Brain microvascular endothelial cell (primary cell): ENCODE measurements around the gene MARCHF3.
A peak's percentile ranks its signal among the peaks of the same experiment; 100 is the strongest.

ENCODE experiments used
- DNase-seq: peaks from one replicate; pipeline ENCODE4 v3.0.0-alpha.2; 2020
- H3K27ac ChIP-seq: fragments of 250-450 bp; sonication (Bioruptor Pico); 2 replicates; pipeline ENCODE4 v1.5.1; 2020; ENCODE audit warnings: mild to moderate bottlenecking, moderate library complexity
- H3K27me3 ChIP-seq: fragments of 250-450 bp; sonication (Bioruptor Pico); replicated peaks from 2 replicates; pipeline ENCODE4 v1.5.1; 2020; ENCODE audit warnings: mild to moderate bottlenecking
- H3K36me3 ChIP-seq: fragments of 250-450 bp; sonication (Bioruptor Pico); replicated peaks from 2 replicates; pipeline ENCODE4 v1.5.1; 2020; ENCODE audit warnings: mild to moderate bottlenecking
- H3K4me3 ChIP-seq: 2 replicates; pipeline ENCODE4 v1.5.1; 2011; ENCODE audit warnings: low read depth, mild to moderate bottlenecking, control low read depth, low read length, moderate library complexity
- CTCF ChIP-seq: IDR thresholded peaks from 2 replicates; pipeline ENCODE4 v1.5.1; 2011; ENCODE audit warnings: low read depth, mild to moderate bottlenecking, moderate library complexity, low read length, control low read depth, inconsistent platforms; ENCODE audit errors: missing control alignments
- in situ Hi-C: cut with HindIII; loops from 2 replicates; pipeline ENCODE4 v1.10.0; 2017; ENCODE audit warnings: low sequenced_read_pairs, low pct_ligation_motif_present

The MARCHF3 gene

DNA sequence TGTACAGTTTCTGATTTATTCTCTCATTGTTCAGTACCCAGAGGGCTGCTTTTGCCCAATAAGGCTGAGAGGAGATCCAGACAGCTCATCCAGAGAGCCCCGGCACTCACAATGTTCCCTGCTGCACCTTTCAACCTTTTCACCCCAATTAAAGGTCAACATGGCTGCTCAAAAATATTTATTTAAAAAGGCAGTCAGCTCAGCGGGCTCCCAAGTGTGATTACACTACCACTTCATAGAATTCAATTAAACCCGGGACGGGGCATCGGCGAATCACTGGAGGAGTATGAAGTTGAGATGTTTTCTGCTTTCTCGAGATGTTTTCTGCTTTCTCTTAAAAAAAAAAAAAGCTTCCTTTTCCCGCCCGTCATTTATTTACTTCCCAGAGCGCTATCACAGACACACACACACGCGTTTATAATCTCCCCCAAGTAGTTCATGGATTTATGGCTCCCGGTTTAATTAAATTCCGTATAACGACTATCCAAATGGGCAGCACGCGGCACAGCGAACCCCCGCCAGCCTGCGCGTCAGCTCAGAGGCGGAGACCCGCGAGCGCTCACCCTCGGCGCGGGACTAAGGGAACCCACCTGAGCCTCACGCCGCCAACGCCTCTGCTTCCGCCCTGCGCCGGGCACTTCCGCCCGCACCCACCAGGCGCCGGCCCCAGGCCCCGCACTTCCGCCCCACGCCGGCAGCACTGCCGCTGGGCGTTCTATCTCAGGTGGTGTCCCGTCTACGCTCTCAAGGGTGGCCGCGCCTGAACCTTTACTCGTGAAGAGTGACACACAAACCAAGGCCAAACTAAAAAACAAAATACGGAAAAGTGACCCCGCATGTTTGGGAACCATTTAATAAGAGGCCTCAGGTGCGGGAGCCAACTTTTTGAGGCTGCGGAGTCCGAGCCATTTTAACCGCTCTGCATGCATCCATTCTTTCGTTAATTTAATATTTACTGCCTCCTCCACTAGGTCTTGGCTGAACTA is 42.8 kb upstream of the MARCHF3 start, which contains the start of gene C5orf63:
Gene C5orf63, minus strand, starts transcription at position 642 of the 986 bp plus-strand sequence. CDS start 14,507 bp downstream, outside the sequence.
- Histone ChIP-seq H3K4me3 (peak within 1 kb of the TSS; percentile 65), H3K36me3 (no peaks in the 10 kb centered on the region), H3K27me3 (no peaks in the 10 kb centered on the region), H3K27ac (no peak within 1 kb of the TSS)
- in situ Hi-C loops = no loop called here
- no peak for DNase-seq
- no peak for TF ChIP-seq CTCF

- no peak overlapping the region for H3K27ac ChIP-seq
- no peak overlapping the region for H3K4me3 ChIP-seq
- in situ Hi-C loops = no loop called here
- H3K27me3 ChIP-seq = no peaks in the 10 kb centered on the region
- no peak for DNase-seq
- no peaks in the 10 kb centered on the region for H3K36me3 ChIP-seq
- no peak for TF ChIP-seq CTCF
These were observed 39.9 kb upstream of the MARCHF3 start for GRCh38 chr5:127070243-127070642.

GRCh38 chr5:127068493-127069214 is 38.3 kb upstream of the MARCHF3 start:
- no peak for TF ChIP-seq CTCF
- in situ Hi-C loops = no loop called here
- Histone ChIP-seq H3K27me3 (no peaks in the 10 kb centered on the region), H3K4me3 (no peak overlapping the region), H3K27ac (no peak overlapping the region), H3K36me3 (no peaks in the 10 kb centered on the region)
- peak; percentile 56 for DNase-seq

DNA sequence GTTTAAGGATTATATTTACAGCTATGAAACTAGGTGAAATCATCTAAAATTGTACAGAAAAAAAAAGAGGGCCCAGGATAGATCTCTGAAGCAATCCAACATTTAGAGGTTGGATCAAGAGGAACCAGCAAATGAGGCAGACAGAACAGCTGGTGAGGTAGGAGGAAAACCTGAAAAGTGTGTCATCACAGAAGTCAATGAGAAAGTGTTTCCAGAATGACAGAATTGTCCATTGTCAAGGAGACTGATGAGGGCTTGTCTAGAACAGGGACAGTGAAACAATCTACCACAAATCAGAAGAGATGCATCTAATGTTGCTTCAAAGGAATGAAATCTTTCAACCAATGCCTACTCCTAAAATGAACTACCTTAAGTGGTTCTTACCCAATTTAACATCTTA is 36.4 kb upstream of the MARCHF3 start:
- Histone ChIP-seq H3K4me3 (no peak overlapping the region), H3K27me3 (no peaks in the 10 kb centered on the region), H3K27ac (no peak overlapping the region), H3K36me3 (no peaks in the 10 kb centered on the region)
- no peak for TF ChIP-seq CTCF
- in situ Hi-C loops = no loop called here
- DNase-seq = no peak

GRCh38 chr5:127064253-127064840 is 34.0 kb upstream of the MARCHF3 start:
- TF ChIP-seq CTCF = no peak
- Histone ChIP-seq H3K36me3 (no peaks in the 10 kb centered on the region), H3K27ac (no peak overlapping the region), H3K4me3 (no peak overlapping the region), H3K27me3 (no peaks in the 10 kb centered on the region)
- DNase-seq = no peak
- in situ Hi-C loops = no loop called here
